RPMI8226 (cell line): Measurements from ENCODE around the gene CCDC85C.

Source experiments
- DNase-seq: peaks from one replicate; pipeline ENCODE4 v3.0.0-alpha.2; 2015

Gene CCDC85C

DNA sequence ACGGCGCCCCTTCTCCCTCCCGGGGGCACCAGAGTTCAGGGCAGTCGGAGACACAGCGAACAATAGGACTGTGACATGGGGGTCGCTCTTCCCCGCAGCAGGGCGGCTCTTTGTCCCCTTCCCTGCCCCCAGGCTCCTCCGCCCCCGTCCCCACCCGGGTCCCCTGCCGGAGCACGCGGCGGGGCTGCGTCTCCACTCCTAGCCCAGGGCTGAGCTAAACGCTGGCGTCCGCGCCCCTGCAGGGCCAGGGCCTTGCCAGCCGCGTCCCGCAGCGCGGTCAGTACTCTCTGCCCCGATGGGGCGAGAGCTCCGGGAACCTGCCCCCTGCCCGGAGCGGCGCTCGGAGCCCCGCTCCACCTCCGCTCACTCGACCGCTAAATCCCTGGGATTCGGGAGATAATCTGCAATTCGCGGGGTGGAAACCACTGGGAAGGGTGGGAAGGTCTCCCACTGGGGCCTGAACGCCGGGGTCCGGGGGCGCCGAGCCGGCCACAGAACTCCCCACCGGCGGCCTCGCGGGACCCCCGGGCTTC is 825 bp upstream of the CCDC85C start:
- peak; percentile 39 for DNase-seq

GRCh38 chr14:99604278-99604765 is 315 bp upstream of the CCDC85C start:
- peak; percentile 93 for DNase-seq

GRCh38 chr14:99602788-99603415 is 1.1 kb downstream of the CCDC85C start:
- DNase-seq, result no peak

DNA sequence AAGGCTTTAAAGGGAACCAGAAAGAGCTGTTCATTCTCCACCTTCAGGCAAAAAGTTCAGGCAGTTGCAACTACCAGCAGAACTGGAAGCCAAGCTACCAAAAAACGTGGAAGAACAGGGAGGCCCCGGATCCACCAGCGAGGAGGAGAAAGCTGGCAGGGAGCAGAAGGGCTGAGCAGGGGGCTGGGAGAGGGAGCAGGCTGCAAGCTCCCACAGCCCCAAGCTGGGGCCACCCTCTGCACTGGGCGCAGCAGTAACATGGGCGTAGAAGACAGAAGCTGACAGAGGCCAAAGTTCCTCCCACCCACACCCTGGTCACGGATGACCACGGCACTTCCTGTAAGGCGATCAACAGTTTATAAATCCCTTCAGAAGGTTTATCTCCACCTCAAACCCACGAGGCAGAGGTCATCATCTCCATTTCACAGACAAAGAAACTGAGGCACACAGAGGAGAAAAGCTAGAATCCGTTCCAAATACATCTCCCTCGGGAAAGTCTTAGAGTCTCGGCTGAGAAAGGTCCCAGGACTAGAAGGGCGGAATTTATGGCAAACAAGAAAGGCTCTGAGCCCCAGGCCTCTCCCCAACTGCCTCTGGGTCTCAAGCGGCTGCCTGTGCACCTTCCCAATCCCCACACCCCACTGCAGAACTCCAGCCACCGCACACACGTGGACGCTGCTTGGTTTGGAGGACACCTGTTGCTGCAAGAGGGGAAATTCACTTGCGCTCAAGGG is 1.8 kb downstream of the CCDC85C start:
- DNase-seq, result peak; percentile 32

DNA sequence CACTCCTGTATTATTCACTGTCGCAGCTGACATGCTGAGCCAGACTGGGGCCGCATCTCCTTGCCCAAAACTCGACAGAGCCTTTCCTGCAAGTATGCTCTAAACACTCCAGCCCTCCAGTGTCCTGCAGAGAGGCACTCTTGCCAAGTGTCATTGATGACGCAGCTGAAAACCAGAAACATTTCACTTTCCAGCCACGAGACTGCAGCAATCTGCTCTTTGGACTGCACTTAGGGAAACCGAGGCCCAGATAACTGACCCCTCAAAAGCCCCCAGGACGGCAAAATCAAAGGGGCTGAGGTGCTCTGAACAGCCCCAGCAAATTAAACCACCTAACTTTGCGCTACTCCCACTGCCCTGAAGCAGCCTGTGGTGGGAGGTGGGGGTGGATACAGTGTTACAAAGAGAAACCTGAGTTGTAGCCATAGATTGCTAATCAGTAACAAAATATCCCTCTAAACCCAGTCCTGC is 2.6 kb downstream of the CCDC85C start:
- DNase-seq, result no peak

DNA sequence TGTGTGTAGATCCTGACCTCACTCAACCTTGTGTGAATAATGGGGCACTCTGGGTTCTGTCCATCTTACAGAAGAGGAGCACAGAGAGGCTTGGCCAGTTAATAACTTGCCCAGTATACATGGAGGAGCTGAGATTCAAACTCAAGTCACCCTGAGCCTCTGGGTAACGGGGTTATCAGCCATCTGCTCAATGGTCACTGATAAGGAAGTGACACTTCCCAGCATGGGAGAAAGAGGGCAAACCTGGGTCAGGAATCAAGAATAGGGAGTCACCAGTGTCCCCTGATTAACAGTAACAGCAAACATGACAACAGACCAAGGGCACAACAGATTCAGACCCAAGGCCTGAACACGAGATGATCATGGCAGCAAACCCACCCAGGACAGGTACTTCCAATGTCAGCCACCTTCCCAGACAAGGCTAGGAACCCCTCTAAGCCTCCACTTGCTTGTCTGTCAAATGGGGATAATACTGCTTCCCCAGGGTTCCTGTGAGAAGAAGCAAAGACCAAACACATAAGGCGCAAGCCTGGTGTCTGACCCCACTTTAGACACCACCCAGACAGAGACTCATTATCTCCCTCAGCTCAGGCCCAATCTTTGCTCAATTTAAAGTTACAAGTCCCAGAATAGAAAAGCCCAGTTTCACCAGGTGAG is 3.6 kb downstream of the CCDC85C start:
- DNase-seq, result no peak

GRCh38 chr14:99599393-99599792 is 4.6 kb downstream of the CCDC85C start:
- DNase-seq, result no peak

DNA sequence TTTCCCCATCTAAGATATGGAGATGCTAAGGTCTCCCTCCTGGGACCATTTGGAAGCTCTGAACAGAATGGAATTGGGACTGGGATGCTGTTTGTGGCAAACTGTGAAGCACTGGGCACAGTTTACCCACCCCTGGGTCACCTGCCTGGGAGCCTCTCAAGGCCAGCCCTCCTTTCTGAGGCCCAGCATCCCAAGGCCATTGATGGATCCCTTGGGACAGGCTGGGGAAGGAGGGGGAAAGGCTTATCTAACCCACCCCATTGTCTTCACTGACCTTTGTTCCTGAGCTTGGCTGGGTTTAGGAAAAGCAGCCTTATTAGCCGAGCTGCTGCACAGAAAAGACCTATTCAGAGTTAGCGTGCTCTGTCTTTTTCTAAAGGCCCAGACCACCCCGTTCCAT is 5.2 kb downstream of the CCDC85C start:
- DNase-seq, result no peak

- no peak for DNase-seq
Measured at GRCh38 chr14:99597911-99598600, 6.0 kb downstream of the CCDC85C start.

DNA sequence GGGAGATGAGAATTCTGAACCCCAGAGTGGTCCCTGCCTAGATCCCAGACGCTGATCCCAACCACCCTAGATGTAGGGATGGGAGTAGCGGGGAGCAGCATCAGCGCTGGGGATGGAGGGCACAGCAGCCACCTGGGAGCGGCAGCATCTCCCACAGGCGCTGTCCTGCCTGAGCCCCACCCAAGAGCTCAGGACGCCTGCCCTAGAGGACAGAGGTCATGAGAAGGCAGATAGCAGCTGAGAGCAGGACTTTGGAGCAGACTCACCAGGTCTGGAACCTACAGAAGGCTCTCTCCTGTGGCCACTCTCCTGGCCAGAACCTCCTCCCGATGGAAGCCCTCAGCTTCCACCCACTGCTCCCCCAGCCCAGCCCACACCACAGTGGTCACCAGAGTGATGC is 7.2 kb downstream of the CCDC85C start:
- no peak for DNase-seq

GRCh38 chr14:99596071-99596627 is 7.9 kb downstream of the CCDC85C start:
- DNase-seq, result no peak

GRCh38 chr14:99595524-99595923 is 8.5 kb downstream of the CCDC85C start:
- DNase-seq, result peak; percentile 12

DNA sequence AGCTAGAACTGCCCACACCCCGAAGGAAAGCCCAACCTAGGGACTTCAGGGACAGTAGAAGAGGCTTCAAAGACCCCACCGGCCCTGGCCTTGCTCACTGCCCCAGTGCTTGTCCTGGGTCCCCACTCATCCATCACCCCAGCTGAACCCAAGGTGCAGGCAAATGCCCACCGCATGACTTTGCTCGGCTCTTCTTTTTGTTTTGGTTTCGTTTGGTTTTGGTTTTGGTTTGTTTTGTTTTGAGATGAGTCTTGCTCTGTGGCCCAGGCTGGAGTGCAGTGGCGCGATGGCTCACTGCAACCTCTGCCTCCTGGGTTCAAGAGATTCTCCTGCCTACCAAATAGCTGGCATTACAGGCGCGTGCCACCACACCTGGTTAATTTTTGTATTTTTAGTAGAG is 9.0 kb downstream of the CCDC85C start:
- DNase-seq, result peak; percentile 45

GRCh38 chr14:99593971-99594841 is 9.8 kb downstream of the CCDC85C start:
- DNase-seq, result no peak

DNA sequence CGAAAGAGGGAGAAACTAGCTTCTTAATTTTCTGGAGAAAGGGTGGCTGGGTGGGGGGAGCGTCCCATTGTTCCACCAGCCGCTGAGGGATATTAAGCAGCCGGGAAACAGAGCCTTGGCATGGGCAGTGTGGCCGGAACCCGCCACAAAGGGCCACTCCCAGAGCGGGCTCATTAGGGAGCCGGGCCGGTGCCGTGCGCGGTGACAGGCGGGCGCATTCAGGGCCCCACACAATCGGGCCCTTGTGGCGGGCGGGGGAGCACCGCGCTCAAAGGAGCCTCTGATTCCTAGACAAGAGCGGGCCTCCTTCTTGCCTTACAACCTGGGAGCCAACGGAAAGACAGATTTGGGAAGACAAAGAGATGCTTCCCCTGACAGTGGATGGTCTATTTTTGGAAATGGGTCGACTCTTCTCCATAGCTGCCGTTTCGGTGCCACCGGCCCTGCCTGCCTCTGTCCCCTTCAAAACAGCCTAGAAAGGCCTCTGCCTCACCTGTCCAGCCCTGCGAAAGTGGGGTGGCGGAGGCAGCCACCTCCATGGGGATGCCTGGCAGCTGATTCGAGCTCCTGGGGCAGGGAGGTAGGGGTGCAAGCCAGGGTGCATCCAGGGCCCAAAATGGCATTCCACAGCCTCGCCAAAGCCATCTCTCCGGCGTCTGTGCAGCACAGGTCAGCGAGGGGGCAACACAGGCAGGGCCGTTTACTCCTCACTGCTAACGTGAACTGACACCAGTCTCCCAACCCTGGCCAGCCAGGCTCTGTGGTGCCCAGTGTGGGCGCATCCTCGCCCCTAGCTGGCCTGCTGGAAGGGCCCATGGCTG is 10.9 kb downstream of the CCDC85C start:
- DNase-seq, result no peak

DNA sequence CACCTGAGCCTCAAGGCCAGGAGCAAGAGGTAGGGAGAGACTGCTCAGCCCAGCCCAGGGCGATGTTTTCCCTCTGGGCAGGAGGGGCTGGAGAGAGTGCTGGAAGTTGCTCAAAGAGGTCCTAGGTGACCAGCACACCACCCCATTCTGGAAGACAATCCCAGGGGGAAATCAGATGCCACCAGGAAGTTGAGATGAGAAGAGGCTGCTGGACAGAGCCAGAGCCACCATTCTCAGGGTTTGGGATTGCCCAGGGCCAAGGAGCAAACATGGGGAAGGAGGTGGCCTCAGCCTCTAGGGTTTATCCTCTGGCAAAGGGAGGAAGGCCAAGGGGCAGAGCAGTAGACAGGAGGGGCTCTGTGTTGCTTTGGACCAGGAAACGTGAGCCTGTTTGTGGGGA is 11.6 kb downstream of the CCDC85C start:
- DNase-seq, result no peak

DNA sequence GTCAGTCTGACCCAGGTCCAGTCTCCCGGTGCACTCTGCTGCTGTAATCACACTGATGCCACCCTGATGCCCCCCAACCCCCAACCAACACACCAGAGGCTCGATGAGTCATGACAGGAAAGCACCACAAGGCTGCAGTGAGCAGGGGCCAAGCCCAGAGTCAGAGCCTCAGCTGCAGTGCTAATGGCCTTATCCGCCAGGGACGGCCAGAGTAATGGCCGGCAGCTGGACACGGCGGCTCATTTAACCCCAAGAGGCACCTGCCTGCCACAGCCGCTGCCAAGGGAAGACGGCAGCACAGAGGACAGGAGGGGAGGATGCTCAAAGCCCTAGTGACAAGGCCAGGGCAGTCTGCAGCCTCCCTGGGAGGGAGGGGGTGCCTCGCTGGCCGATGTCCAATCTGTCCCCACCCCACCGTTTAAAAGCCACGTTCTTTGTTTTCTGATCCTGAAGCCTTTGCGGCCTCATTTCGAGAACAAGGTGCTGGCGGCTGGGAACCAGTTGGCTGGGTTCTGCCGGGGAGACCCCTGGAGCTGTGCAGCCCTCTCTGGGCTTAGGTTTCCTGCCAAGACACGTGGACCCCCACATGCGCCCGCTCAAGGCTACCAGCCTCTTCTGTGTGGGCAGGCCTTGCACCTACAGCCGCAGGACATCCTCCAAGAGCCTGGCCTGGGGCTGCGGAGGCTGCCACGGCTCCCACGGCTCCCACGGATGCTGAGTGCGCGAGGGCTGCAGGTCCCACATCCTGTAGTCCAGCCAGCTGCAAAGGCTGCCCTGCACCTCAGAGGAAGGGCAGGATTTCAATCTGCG is 13.1 kb downstream of the CCDC85C start:
- no peak for DNase-seq

DNA sequence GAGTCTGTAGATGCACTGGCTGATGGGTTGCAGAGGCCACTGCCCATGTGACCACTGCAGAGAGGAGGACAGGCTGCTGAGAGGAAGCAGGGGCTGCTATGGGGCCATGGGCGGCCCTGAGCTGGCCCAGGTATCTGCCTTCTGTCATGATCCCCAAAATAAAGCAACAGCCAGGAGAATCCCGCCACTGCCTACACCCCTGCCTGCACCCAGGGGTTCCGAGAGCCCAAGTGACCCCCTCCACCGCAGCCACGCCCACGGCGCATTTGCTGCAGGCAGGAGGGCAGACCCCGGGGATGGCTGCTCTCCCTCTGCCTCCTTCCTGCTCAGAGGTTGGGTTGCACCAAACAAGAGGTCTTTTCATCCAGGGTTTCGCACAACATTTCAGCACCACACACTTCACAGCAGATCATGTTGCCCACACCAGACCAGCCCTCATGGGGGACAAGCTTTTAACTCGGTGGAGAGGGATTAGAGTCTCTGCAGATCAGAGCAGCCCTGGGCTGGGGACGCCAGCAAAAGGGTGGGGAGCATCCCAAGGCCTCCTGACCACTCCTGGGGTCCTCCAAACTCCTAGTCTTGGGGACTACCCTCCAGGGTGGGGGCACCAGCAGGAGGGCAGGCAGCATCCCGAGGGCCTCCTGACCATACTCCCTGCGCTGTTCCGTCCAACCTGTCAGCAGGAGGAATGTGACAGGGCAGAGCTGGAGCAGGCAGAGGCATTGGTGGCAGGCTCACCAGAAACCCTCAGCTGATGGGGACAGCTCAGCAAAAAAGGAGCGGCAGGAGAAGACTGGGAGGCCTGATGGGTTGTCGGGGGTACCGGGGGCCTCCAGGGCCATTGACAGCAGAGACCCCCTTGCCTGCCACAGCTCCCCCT is 14.1 kb downstream of the CCDC85C start:
- no peak for DNase-seq

- no peak for DNase-seq
Measured at GRCh38 chr14:99589031-99589441, 15.0 kb downstream of the CCDC85C start.
